Suppressor macrophage treated with lipopolysaccharide for 4 hours (primary cell): ENCODE data around the gene SH3RF3.

Experiments used
- DNase-seq: peaks from one replicate; pipeline ENCODE4 v3.0.0-alpha.2; 2020

SH3RF3 gene

DNA sequence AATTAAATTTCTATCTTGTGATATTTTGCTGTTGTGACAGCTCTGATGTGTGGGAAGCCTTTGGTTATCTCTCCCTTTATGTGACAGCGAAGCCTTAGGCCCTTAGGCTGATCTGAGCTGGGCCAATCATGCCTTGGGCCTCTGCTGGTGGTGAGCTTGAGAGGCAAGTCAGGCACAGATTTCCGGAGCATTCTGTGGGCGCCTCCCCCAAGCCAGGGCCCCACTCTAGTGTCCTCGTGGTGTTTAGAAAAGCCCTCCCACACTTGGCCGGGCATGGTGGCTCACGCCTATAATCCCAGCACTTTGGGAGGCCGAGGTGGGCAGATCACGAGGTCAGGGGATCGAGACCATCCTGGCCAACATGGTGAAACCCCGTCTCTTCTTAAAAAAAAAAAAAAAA is 239.8 kb downstream of the SH3RF3 start:
- no peak for DNase-seq

DNA sequence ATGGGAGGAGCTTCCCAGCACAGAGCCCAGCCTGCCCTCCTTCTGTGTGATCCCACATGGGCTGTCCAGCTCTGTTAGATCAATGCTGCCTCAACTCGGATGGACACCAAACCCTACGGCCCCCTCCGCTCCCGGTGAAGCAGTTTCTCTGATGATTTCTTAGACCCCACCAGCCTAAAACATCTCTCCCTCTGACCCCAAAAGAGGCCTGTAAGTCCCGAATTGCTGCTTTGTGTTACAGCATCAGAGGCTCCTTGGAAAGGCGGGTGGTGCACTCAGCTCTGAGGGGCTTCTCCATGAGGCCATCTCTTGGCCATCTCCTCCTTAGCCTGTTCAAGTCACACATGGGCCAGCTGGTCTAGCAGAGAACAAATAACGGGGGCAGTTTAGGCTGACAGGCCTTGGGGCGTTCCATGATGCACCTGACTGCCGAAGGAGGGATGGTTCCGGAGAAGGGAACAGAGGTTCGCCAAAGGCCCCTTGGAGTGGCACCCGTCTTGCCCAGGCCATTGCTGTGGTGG is 240.7 kb downstream of the SH3RF3 start:
- no peak for DNase-seq

GRCh38 chr2:109370399-109371035 is 241.5 kb downstream of the SH3RF3 start:
- DNase-seq = no peak

GRCh38 chr2:109371481-109372170 is 242.6 kb downstream of the SH3RF3 start:
- no peak for DNase-seq

GRCh38 chr2:109372171-109372568 is 243.2 kb downstream of the SH3RF3 start:
- no peak for DNase-seq

DNA sequence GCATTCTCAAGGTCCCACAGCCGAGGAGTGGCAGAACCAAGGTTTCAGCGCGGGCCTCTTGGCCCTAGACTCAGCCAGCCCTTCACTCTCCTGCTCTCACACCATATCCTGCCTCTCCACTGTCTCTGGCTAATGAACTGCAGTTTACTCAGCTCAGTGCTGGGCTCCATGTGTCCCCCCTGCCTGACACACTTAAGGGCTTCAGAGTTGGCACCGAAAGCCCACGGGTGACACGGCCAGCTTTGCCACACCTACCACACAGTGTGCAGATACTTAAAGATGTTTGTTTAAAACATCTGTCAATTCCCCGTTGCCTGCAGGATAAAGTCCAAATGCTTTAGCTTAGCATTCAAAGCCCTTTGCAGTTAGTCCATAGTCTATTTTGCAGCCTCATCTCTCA is 243.6 kb downstream of the SH3RF3 start:
- no peak for DNase-seq

- DNase-seq = no peak
These were observed 245.0 kb downstream of the SH3RF3 start for GRCh38 chr2:109373791-109374547.

GRCh38 chr2:109374548-109375130 is 245.6 kb downstream of the SH3RF3 start:
- no peak for DNase-seq

GRCh38 chr2:109375131-109375561 is 246.1 kb downstream of the SH3RF3 start:
- no peak for DNase-seq

DNA sequence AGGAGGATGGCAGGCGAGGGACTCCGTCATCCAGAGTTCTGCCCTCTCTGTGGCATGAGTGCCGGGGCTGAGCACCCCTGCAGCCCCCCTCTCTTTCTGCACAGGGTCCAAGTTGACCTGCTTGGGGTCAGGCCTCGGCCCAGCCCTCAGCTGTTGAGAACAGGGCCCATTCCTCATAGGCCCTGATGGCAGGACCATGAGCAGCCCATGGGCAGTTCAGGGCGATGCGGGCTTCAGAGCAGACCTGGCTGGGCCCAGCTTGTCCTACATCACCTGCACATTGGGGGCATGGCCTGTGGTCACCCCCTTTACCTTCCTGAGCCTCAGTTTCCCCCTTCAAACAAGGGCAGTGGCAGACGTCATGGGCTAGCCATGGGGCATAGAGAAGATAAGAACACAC is 246.7 kb downstream of the SH3RF3 start:
- no peak for DNase-seq

- no peak for DNase-seq
These were observed 247.1 kb downstream of the SH3RF3 start for GRCh38 chr2:109376115-109376514.

DNA sequence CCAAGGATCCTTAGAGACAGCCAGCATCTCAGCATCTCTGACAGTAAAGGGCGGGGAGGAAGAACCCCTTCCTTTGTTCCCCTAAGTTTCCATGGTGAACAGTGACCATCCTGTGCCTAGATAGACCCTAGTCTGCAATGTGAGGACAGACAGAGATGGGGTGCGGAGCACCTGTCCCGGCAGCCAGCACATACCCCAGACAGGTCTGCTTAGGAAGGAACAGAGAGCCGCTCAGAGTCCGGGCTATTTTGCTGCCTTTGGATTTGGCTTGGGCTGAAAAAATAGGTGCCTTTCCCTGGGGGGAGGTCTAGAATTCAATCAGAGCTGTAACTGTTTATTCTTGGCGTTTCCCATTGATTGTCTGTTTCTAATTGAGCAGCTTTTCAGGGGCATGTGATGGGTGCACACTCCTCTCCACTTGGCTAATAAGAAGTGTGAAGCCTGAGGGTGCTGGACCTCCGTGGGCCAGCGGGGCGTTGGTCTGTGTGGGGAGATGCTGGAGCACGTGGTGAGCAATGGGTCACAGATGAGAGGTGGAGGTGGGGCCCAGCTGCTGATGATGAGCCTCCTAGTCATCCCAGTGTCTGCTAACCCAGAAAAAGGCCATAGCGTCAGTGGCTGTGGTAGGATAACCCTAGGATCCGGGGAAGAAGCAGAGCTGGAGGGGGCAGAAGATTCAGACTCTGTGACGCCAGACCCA is 247.9 kb downstream of the SH3RF3 start:
- no peak for DNase-seq

DNA sequence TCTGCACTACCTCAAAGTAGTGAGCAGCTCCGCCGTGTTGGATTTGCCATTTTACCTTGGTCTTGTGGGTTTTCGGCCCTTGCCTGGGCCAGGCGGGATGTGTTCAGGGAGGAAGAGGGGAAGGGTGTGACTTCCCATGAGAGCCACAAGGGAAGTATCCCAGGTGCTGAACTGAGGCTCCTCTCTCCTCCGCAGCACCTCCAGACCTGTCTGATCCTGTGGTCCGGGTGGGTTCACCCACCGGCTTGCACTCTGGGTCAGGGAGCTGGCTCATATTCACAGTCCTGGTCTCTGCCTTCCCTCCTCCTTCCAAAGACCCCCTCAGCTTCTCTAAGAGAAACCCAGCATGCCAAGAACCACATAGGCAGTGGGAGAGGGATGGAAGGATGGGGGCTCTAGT is 249.0 kb downstream of the SH3RF3 start:
- DNase-seq = no peak

- no peak for DNase-seq
These were observed 249.7 kb downstream of the SH3RF3 start for GRCh38 chr2:109378682-109379081.

DNA sequence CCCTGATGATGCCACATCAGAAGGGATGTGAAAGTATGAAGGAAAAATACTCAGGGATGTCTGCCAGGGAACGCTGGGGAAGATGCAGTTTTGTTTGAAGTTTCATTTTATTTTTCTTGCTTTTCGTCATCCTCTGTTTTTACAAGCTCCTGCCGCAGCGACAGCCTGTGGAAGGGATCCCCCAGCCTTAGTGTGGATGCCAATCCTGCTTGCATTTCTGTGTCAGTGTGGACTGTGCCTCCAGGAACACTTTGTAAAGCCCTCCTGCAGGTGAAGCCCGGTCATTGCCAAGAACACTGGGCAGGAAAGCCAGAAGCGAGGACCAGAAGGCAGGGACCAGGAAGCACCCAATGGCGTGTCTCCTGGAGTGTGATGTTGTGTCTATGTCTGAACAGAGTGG is 250.5 kb downstream of the SH3RF3 start:
- no peak for DNase-seq

DNA sequence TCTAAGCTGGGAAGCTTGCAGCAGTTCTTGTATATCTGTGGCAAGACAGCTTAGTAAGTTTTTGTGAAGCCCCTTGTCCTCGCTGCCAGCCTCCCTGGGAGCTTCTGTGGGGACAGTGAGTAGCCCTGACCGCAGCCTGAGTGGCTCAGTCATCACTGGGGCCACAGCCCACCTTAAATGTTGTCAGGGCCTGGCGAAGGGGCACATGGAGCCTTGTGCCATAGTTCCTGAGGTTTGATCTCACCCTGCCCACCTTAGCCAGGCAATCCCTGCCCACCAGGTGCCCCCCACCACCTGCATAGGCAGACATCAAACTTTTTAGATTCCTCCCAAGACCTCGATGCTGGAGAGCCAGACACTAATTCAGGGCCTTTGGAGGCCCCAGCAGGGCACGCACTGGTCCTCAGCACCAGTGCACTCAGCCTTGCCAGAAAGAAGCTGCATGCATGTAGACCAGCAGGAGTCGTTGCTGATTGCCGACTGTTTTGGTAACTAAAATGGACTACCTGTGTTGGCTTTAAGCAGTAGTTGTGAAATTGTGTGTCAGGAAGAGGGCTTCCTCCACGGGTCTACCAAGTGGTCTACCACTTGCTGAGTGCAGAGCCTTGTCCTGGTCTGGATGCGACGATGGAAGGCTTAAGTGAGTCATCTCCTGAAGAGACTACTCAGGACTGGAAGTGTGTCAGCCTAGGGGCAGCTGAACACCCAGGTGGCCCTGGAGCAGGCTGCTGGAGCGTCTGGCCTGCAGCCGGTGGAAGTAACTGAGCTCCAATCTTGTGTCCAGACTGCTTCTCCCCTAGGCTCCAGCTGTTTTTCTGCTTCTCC is 251.7 kb downstream of the SH3RF3 start:
- no peak for DNase-seq

- DNase-seq = no peak
These were observed 252.4 kb downstream of the SH3RF3 start for GRCh38 chr2:109381327-109381820.

- DNase-seq = no peak
These were observed 253.4 kb downstream of the SH3RF3 start for GRCh38 chr2:109382226-109382895.

- peak; percentile 9 for DNase-seq
These were observed 253.9 kb downstream of the SH3RF3 start for GRCh38 chr2:109382951-109383350.

DNA sequence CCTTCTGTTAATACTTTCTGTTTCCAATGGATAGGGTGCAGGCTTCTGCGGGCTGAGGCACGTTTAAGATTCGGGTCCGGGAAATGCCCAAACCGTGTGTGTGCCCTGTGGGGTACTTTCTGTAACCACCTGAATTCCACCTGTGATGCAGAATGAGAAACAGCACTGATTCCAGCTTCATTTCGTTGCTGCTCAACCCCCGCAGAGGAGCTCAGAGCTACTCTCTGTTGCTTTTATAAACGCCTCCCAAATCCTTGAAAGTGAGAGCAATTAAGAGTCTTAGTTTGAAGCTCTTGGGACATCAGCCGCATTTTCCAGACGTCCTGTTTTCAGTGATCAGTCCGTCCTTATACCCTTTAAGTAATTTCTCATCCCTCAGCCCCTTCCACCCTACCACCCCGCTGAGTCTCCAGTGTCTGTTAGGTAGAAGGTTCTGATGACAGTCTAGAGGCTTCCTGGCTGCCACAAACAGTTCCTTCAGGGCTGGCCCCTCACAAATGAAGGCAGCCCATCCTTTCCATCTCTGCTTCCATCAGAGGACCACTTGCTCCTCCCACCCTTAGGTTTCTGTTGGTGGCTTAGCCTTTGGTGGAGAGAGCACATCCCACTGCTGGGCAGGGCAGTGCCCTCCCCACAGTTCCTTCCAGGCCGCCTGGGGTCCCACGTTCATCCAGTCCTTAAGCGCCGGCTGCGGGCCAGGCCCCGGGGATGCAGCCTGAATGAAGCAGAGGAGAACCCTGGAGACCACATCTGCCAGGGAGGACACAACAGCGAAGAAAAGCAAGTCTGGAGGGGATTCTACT is 254.7 kb downstream of the SH3RF3 start:
- no peak for DNase-seq
